AG04450 (cell line): ENCODE data around the gene IGSF22. TPM values are rescaled to one million over a fixed set of nuclear protein-coding genes. Genes with fewer than 3 reads are reported as not detected.
"Not testable (repeated sequence)": the region's sequence is repeated elsewhere in the genome, so short reads cannot be mapped to it uniquely, and the experiment has no call there.

Experiments
- CTCF ChIA-PET: fragments of 300-600, 350-600 bp; formaldehyde crosslinking; extraction: SDS; loops from one replicate; lab custom pipeline; 2022; ENCODE audit warnings: antibody characterized with exemption, inconsistent platforms; lab: Charles Lee
- POLR2A ChIA-PET: fragments of 350-600 bp; formaldehyde crosslinking; extraction: SDS; loops from one replicate; lab custom pipeline; 2021; ENCODE audit warnings: antibody characterized with exemption, inconsistent platforms; lab: Yijun Ruan, JAX
- DNase-seq: peaks from one replicate; pipeline ENCODE4 v3.0.0-alpha.2; 2011; ENCODE audit warnings: low read depth, low spot score
- H3K27ac ChIP-seq: one replicate; pipeline ENCODE4 v1.5.1; 2012; ENCODE audit warnings: low read depth, low read length, control low read depth
- H3K27me3 ChIP-seq: one replicate; pipeline ENCODE4 v1.6.0; 2012; ENCODE audit warnings: low read length; ENCODE audit not compliant: control insufficient read depth, insufficient read depth
- H3K4me3 ChIP-seq: 2 replicates; pipeline ENCODE4 v1.5.1; 2011; ENCODE audit warnings: mild to moderate bottlenecking, low read depth, low read length, control low read depth
- H3K9me3 ChIP-seq: 2 replicates; pipeline ENCODE4 v1.5.1; 2012; ENCODE audit warnings: low read length; ENCODE audit not compliant: control insufficient read depth, insufficient read depth
- polyA plus RNA-seq: library from polyadenylated mRNA; depleted of rRNA; stranded (reverse); fragments of >200 nt; gene quantifications from 2 replicates; pipeline ENCODE4 v1.2.3, GENCODE V29; 2011
- TF ChIP-seq, protein P1 (sequence below): IDR thresholded peaks from 2 replicates; pipeline ENCODE4 v1.5.1; 2011; ENCODE audit warnings: low read depth, low read length, control low read depth, inconsistent platforms

The IGSF22 gene
- polyA plus RNA-seq, 1 experiment = not detected

DNA sequence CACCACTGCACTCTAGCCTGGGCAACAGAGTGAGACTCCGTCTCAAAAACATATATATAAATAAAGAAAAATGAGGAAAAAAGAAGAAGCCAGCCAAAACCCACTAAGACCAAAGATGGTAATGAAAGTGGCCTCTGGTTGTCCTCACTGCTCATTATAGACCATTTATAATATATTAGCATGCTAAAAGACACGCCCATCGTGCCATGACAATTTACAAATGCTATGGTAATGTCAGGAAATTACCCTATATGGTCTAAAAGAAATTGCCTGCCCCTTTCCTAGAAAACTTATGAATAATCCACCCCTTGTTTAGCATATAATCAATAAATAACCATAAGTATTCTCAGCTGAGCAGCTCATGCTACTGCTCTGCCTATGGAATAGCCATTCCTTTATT lies 43.5 kb downstream of the IGSF22 start:
- Histone ChIP-seq H3K27ac (no peak overlapping the region), H3K27me3 (peaks cover 5% of the 10 kb centered on the region), H3K9me3 (no peaks in the 10 kb centered on the region), H3K4me3 (no peak overlapping the region)
- no peak for DNase-seq
- TF ChIP-seq, protein P1, sequence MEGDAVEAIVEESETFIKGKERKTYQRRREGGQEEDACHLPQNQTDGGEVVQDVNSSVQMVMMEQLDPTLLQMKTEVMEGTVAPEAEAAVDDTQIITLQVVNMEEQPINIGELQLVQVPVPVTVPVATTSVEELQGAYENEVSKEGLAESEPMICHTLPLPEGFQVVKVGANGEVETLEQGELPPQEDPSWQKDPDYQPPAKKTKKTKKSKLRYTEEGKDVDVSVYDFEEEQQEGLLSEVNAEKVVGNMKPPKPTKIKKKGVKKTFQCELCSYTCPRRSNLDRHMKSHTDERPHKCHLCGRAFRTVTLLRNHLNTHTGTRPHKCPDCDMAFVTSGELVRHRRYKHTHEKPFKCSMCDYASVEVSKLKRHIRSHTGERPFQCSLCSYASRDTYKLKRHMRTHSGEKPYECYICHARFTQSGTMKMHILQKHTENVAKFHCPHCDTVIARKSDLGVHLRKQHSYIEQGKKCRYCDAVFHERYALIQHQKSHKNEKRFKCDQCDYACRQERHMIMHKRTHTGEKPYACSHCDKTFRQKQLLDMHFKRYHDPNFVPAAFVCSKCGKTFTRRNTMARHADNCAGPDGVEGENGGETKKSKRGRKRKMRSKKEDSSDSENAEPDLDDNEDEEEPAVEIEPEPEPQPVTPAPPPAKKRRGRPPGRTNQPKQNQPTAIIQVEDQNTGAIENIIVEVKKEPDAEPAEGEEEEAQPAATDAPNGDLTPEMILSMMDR = no peak
- POLR2A ChIA-PET = no interaction called here
- CTCF ChIA-PET = no interaction called here

DNA sequence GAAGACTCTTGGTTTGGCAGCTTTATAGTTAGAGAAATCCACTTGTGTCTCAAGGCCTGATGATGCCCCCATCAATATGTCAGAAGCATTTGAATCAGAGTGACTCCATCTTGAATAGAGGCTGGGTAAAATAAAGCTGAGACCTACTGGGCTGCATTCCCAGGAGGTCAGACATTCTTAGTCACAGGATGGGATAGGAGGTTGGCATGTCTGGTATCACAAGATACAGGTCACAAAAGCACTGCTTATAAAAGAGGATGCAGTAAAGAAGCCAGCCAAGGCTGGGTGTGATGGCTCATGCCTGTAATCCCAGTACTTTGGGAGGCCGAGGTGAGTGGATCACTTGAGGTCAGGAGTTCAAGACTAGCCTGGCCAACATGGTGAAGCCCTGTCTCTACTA lies 44.0 kb downstream of the IGSF22 start:
- CTCF ChIA-PET, H3K9me3 ChIP-seq: not testable (repeated sequence)

DNA sequence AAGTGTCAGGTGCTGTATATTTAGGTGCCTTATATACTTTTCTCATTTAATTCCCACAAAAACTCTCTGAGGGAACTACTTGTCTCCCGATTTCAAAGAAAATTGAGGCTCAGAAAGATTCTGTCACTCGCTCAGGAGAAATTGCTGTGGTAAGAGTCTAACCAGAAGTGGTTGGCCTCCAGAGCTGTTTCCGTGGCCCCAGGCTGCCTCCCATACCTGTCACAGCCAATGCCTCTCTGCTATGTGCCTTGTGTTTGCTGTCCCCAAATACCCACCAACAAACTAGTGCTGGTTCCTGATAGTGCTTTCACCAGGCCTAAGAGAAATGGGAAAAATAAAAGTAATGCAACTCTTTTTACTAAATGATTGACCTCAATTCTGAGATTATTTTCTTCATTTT lies 48.4 kb downstream of the IGSF22 start:
- no peak overlapping the region for H3K4me3 ChIP-seq
- no peak overlapping the region for H3K27ac ChIP-seq
- no peaks in the 10 kb centered on the region for H3K27me3 ChIP-seq
- CTCF ChIA-PET = no interaction called here
- TF ChIP-seq, protein P1 = no peak
- POLR2A ChIA-PET = no interaction called here
- no peak for DNase-seq
- H3K9me3 ChIP-seq = no peaks in the 10 kb centered on the region

More for the DNA sequence above, 44.0 kb downstream of the IGSF22 start:
- POLR2A ChIA-PET, H3K4me3 ChIP-seq, H3K27ac ChIP-seq, H3K27me3 ChIP-seq, DNase-seq: not testable (repeated sequence)

DNA sequence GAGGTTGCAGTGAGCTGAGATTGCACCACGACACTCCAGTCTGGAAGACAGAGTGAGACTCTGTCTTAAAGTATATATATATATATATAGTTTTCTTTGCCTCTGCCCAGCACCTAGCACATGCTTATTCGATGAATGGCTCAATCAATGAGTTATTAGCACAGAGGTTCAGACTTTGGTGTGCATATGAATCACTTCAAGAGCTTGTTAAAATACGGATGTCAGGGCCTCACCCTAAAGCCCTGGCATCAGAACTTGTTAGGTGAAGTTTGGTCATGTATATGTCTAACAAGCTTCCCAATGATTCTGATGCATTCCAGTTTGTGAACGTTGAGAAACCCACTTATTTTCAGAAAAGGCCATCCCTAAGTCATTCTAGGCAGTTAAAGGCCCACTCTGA lies 49.2 kb downstream of the IGSF22 start:
- no peaks in the 10 kb centered on the region for H3K9me3 ChIP-seq
- DNase-seq = no peak
- no peak overlapping the region for H3K27ac ChIP-seq
- ChIA-PET CTCF (interaction anchor here (0.5 kb wide), 1 partner anchor 474 kb away, joined by 4 read pairs; no protein-coding TSS in a partner anchor), POLR2A (no interaction called here)
- no peak overlapping the region for H3K4me3 ChIP-seq
- TF ChIP-seq, protein P1 = no peak
- no peaks in the 10 kb centered on the region for H3K27me3 ChIP-seq

DNA sequence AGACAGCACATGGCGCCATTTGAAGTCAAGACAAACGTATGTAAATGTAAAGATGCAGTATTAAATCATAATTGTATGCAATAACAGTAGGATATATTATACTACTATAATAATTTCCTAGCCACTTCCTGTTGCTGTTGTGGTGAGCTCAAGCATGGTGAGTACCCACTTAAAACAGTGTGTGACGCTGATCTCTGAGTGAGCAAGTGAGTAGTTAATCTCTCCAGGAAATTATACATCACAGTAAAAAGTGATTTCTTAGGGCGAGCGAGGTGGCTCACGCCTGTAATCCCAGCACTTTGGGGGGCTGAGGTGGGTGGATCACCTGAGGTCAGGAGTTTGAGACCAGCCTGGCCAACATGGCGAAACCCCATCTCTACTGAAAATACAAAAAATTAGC lies 53.8 kb downstream of the IGSF22 start:
- CTCF ChIA-PET, DNase-seq, H3K4me3 ChIP-seq, H3K27me3 ChIP-seq, H3K9me3 ChIP-seq, POLR2A ChIA-PET, H3K27ac ChIP-seq: not testable (repeated sequence)

DNA sequence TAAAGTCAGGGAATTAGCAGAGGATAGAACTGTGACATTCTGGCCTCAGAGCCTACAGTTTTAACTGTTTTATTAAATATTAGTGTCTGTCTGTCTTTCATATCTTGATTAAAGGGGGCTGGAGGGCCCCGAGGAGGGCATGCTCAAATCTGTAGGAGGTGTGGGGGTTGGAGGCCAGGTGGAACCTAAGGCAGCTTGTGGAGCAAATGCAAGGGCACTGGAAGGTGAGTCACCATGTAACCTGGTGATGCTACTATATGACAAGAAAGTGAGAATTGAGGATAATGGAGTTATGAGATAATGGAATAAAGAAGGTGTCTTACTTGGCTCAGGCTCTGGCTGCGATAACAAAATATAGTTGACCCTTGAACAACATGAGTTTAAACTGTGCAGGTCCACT lies 54.7 kb downstream of the IGSF22 start:
- ChIA-PET POLR2A (no interaction called here), CTCF (no interaction called here)
- Histone ChIP-seq H3K27me3 (no peaks in the 10 kb centered on the region), H3K27ac (no peak overlapping the region), H3K4me3 (no peak overlapping the region), H3K9me3 (no peaks in the 10 kb centered on the region)
- TF ChIP-seq, protein P1 = no peak
- no peak for DNase-seq
